ENCODE data around the gene NCS1.

NCS1 gene

GRCh38 chr9:130244548-130245165 is 72.5 kb downstream of the NCS1 start:
- Histone ChIP-seq H3K27ac (no peak overlapping the region), H3K9me3 (no peaks in the 10 kb centered on the region), H3K4me1 (ENCODE audit: control insufficient read depth in 1 of 2, insufficient read depth in 1 of 2, low read depth in 1 of 2, low read length in 1 of 2) (no peaks in the 10 kb centered on the region), H3K27me3 (peaks cover 6% of the 10 kb centered on the region), H3K4me3 (ENCODE audit: low read depth in 1 of 2, low read length in 1 of 2) (no peak overlapping the region), H3K36me3 (no peaks in the 10 kb centered on the region)
- no peak for TF ChIP-seq CTCF (IDR thresholded peaks at IDR 0.05)

- H3K27ac ChIP-seq, result no peak overlapping the region
- H3K4me3 ChIP-seq (ENCODE audit: low read depth in 1 of 2, low read length in 1 of 2), result no peak overlapping the region
- H3K27me3 ChIP-seq, result peaks cover 14% of the 10 kb centered on the region
- H3K36me3 ChIP-seq, result no peaks in the 10 kb centered on the region
- H3K9me3 ChIP-seq, result no peaks in the 10 kb centered on the region
- TF ChIP-seq CTCF (IDR thresholded peaks at IDR 0.05), result no peak
- no peaks in the 10 kb centered on the region for H3K4me1 ChIP-seq (ENCODE audit: control insufficient read depth in 1 of 2, insufficient read depth in 1 of 2, low read depth in 1 of 2, low read length in 1 of 2)
These were observed 73.3 kb downstream of the NCS1 start for GRCh38 chr9:130245474-130245873.

- Histone ChIP-seq H3K27me3 (peaks cover 20% of the 10 kb centered on the region), H3K4me1 (ENCODE audit: control insufficient read depth in 1 of 2, insufficient read depth in 1 of 2, low read depth in 1 of 2, low read length in 1 of 2) (no peaks in the 10 kb centered on the region), H3K4me3 (ENCODE audit: low read depth in 1 of 2, low read length in 1 of 2) (no peak overlapping the region), H3K9me3 (no peaks in the 10 kb centered on the region), H3K27ac (no peak overlapping the region), H3K36me3 (no peaks in the 10 kb centered on the region)
- TF ChIP-seq CTCF (IDR thresholded peaks at IDR 0.05), result no peak
These were observed 73.9 kb downstream of the NCS1 start for GRCh38 chr9:130246126-130246525.

GRCh38 chr9:130254747-130255630 is 82.8 kb downstream of the NCS1 start:
- H3K9me3 ChIP-seq, result no peaks in the 10 kb centered on the region
- TF ChIP-seq CTCF (IDR thresholded peaks at IDR 0.05), result no peak
- H3K36me3 ChIP-seq, result no peaks in the 10 kb centered on the region
- no peak overlapping the region for H3K4me3 ChIP-seq (ENCODE audit: low read depth in 1 of 2, low read length in 1 of 2)
- H3K4me1 ChIP-seq (ENCODE audit: control insufficient read depth in 1 of 2, insufficient read depth in 1 of 2, low read depth in 1 of 2, low read length in 1 of 2), result no peaks in the 10 kb centered on the region
- peaks cover 56% of the 10 kb centered on the region for H3K27me3 ChIP-seq
- no peak overlapping the region for H3K27ac ChIP-seq

- no peak overlapping the region for H3K4me3 ChIP-seq (ENCODE audit: low read depth in 1 of 2, low read length in 1 of 2)
- peaks cover 56% of the 10 kb centered on the region for H3K27me3 ChIP-seq
- no peak overlapping the region for H3K27ac ChIP-seq
- no peaks in the 10 kb centered on the region for H3K36me3 ChIP-seq
- no peaks in the 10 kb centered on the region for H3K9me3 ChIP-seq
- no peaks in the 10 kb centered on the region for H3K4me1 ChIP-seq (ENCODE audit: control insufficient read depth in 1 of 2, insufficient read depth in 1 of 2, low read depth in 1 of 2, low read length in 1 of 2)
- TF ChIP-seq CTCF (IDR thresholded peaks at IDR 0.05), result no peak
These were observed 83.5 kb downstream of the NCS1 start for GRCh38 chr9:130255631-130256134.

Data from neutrophil (primary cell).